Osteoblast (primary cell): ENCODE results near the gene TRAPPC6A. TPM values are rescaled to one million over a fixed set of nuclear protein-coding genes. Genes with fewer than 3 reads are reported as not detected.

Experiments
- DNase-seq: peaks from one replicate; pipeline ENCODE4 v3.0.0; 2011; ENCODE audit warnings: low spot score, mixed read lengths; ENCODE audit not compliant: insufficient read length; ENCODE audit errors: missing footprints
- H2AFZ ChIP-seq: 2 replicates; pipeline ENCODE4 v1.6.0; 2011; ENCODE audit warnings: mild to moderate bottlenecking, low read length
- H3K27ac ChIP-seq: 2 replicates; pipeline ENCODE4 v1.5.1; 2011; ENCODE audit warnings: mild to moderate bottlenecking, low read depth, low read length, moderate library complexity
- H3K27me3 ChIP-seq: 2 replicates; pipeline ENCODE4 v1.6.0; 2012; ENCODE audit warnings: mild to moderate bottlenecking, control low read depth, inconsistent platforms, low read length, moderate library complexity; ENCODE audit not compliant: insufficient read depth
- H3K36me3 ChIP-seq: 2 replicates; pipeline ENCODE4 v1.5.1; 2011; ENCODE audit warnings: mild to moderate bottlenecking, low read length, control low read depth, moderate library complexity; ENCODE audit not compliant: insufficient read depth
- H3K4me1 ChIP-seq: 2 replicates; pipeline ENCODE4 v1.5.1; 2011; ENCODE audit warnings: mild to moderate bottlenecking, low read length, control low read depth, moderate library complexity; ENCODE audit not compliant: insufficient read depth
- H3K4me2 ChIP-seq: 2 replicates; pipeline ENCODE4 v1.6.0; 2011; ENCODE audit warnings: mild to moderate bottlenecking, low read length; ENCODE audit not compliant: insufficient read depth
- H3K4me3 ChIP-seq: fragments of 200-600 bp; sonication (generic); 3 replicates; pipeline ENCODE4 v1.5.1; 2012; ENCODE audit warnings: mild to moderate bottlenecking, low read length, inconsistent platforms; ENCODE audit not compliant: insufficient read depth
- H3K79me2 ChIP-seq: 2 replicates; pipeline ENCODE4 v1.6.0; 2012; ENCODE audit warnings: mild to moderate bottlenecking, low read length, control low read depth, inconsistent platforms; ENCODE audit not compliant: insufficient read depth
- H3K9me3 ChIP-seq: 2 replicates; pipeline ENCODE4 v1.5.1; 2011; ENCODE audit warnings: low read depth, low read length, control low read depth
- H4K20me1 ChIP-seq: 2 replicates; pipeline ENCODE4 v1.6.0; 2012; ENCODE audit warnings: mild to moderate bottlenecking, low read length, control low read depth; ENCODE audit not compliant: insufficient read depth
- CTCF ChIP-seq: IDR thresholded peaks from 2 replicates; pipeline ENCODE4 v1.5.1; 2011; ENCODE audit warnings: mild to moderate bottlenecking, low read depth, low read length, moderate library complexity; ENCODE audit errors: extremely low read depth
- total RNA-seq: library from RNA; depleted of rRNA; stranded (reverse); fragments of >200 nt; gene quantifications from 2 replicates; pipeline ENCODE4 v1.2.3, GENCODE V29; 2012

TRAPPC6A gene
- total RNA-seq, 1 donor = 13.8 TPM

GRCh38 chr19:45216667-45217066 lies 38.6 kb upstream of the TRAPPC6A start:
- Histone ChIP-seq H3K27ac (no peak overlapping the region), H2AFZ (no peak overlapping the region), H3K4me1 (peaks cover 3% of the 10 kb centered on the region), H4K20me1 (no peaks in the 10 kb centered on the region), H3K79me2 (no peaks in the 10 kb centered on the region), H3K36me3 (no peaks in the 10 kb centered on the region), H3K9me3 (no peaks in the 10 kb centered on the region), H3K4me3 (no peak overlapping the region), H3K27me3 (peaks cover 28% of the 10 kb centered on the region), H3K4me2 (no peak overlapping the region)
- peak; percentile 68 for DNase-seq
- TF ChIP-seq CTCF = no peak

GRCh38 chr19:45215391-45216191 lies 37.6 kb upstream of the TRAPPC6A start:
- Histone ChIP-seq H3K9me3 (no peaks in the 10 kb centered on the region), H3K36me3 (no peaks in the 10 kb centered on the region), H4K20me1 (no peaks in the 10 kb centered on the region), H3K4me2 (no peak overlapping the region), H3K4me3 (no peak overlapping the region), H3K4me1 (peaks cover 3% of the 10 kb centered on the region), H3K27me3 (peaks cover 28% of the 10 kb centered on the region), H2AFZ (no peak overlapping the region), H3K79me2 (no peaks in the 10 kb centered on the region), H3K27ac (no peak overlapping the region)
- no peak for TF ChIP-seq CTCF
- no peak for DNase-seq

GRCh38 chr19:45213031-45213430 lies 35.0 kb upstream of the TRAPPC6A start:
- H3K79me2 ChIP-seq = no peaks in the 10 kb centered on the region
- DNase-seq = peak; percentile 15
- TF ChIP-seq CTCF = no peak
- no peaks in the 10 kb centered on the region for H3K9me3 ChIP-seq
- peaks cover 23% of the 10 kb centered on the region for H3K27me3 ChIP-seq
- H4K20me1 ChIP-seq = no peaks in the 10 kb centered on the region
- H3K36me3 ChIP-seq = no peaks in the 10 kb centered on the region
- H3K4me2 ChIP-seq = no peak overlapping the region
- H2AFZ ChIP-seq = no peak overlapping the region
- H3K4me3 ChIP-seq = no peak overlapping the region
- no peak overlapping the region for H3K27ac ChIP-seq
- peaks cover 3% of the 10 kb centered on the region for H3K4me1 ChIP-seq

DNA sequence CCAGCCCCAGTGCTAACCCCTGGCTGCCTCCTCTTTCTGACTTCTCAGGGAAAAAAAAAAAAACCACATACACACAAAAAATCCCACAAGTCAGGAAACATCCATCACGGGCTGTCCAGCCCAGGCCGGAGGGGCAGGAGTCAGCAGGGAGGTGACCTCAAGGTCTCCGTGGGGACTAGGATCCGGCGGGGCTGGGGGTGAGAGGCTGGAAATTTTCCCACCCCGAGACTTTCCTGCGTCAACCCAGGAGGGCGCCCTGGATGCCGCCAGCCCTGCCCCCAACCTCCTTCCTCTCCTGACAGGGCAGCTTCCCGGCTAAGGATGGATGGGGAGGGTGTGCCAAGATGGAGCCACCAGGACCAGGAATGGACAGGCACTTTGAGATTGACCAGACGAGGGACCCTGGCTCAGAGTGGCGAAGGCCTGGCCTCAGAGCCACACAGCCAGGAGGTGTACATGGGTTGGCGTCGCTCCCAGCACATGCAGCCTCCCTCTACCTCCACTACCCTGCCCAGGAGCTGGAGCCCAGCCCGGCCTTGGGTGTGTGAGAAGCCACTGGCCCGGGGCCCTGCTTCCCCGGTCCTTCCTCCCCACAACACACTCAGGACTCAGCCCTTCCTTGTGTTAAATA lies 33.8 kb upstream of the TRAPPC6A start:
- H3K4me3 ChIP-seq = no peak overlapping the region
- no peaks in the 10 kb centered on the region for H3K79me2 ChIP-seq
- no peaks in the 10 kb centered on the region for H3K4me1 ChIP-seq
- no peak overlapping the region for H3K27ac ChIP-seq
- no peak overlapping the region for H2AFZ ChIP-seq
- no peaks in the 10 kb centered on the region for H3K36me3 ChIP-seq
- H3K27me3 ChIP-seq = peaks cover 13% of the 10 kb centered on the region
- H3K4me2 ChIP-seq = no peak overlapping the region
- peak; percentile 84 for DNase-seq
- TF ChIP-seq CTCF = no peak
- no peaks in the 10 kb centered on the region for H4K20me1 ChIP-seq
- H3K9me3 ChIP-seq = no peaks in the 10 kb centered on the region
